A549 treated with DMSO at 1 μM for 4 hours (cell line): ENCODE data around the gene PLET1. TPM values are rescaled to one million over a fixed set of nuclear protein-coding genes. Genes with fewer than 3 reads are reported as not detected.

Experiments
- total RNA-seq: library from RNA; stranded (reverse); fragments of 200-300 nt; extraction: Qiagen RNA extraction; gene quantifications from 5 replicates; pipeline ENCODE4 v1.2.3, GENCODE V29; 2022; ENCODE audit warnings: low read depth

Gene PLET1, protein sequence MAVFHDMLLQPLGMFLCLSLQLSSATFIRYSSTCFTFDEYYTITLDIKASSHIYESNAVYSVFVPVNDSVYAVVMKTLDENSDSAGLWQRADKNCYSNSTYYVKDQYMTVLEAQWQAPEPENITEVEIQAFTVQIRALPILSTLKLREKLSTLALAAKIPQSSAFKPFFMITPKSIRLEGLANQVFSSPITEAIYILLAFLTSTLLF
- not detected in 5 replicates for total RNA-seq

DNA sequence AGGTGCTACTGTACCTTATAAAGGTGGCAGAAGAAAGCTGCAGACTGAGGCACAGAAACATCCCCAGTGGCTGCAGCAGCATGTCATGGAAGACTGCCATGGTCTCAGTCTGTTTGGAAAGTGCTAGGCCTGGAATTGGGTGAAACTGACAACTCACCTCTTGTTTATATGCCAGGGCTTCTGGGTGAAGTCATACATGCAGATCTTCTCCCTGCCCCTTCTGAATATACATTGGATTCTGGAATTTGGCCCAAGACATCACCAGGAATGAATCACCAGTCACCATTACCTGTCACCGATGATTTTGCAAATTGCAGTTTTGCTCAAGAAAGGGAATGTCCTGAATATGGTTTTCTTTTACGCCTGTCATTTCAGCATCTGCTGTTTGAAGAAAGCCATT, at the start of gene PLET1:
Gene PLET1, minus strand, starts transcription at position 371 of the 400 bp plus-strand sequence. Its CDS starts 271 bp downstream, at position 100.

DNA sequence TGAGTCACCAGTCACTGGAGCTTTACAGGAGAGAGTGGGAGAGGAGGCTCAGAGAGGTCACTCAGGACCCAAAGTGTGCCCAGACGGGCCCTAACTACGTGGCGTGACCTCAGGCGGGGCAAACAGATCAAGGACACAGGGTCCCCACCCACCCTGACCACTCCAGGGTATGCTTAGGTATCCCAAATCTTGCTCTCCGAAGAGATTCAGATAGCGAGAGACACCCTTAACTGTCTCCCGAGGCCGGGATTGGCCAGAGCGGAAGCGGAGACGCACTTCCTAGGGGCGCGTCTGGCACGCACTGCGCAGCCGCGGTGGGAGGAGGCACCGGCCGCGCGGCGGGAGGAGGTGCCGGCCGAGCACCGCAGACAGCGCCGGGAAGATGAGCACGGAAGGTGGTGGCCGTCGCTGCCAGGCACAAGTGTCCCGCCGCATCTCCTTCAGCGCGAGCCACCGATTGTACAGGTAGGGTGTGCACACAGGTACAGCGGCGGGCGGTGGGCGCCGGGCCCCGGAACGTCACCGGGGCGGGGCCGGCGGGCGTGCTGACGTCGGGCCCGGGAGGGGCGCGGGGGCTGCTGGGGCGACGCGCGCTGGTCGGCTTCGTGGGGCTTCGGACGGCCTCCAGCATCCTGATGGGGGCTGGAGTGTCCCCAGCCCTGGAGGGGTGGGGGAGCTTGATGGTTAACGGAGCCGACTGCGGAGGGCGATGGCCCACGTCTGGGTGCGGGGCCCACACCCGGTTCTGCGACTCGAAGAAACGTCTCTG, 34.4 kb downstream of the PLET1 start, which contains the start of gene PTS:
Gene PTS, plus strand, starts transcription at position 367 of the 769 bp plus-strand sequence. Its CDS starts 16 bp downstream, at position 383.

Other genes starting within 250 kb of the PLET1 start
- 26.7 to 32.3 TPM (median 31.4 TPM) in 5 replicates for gene DLAT, start 235.5 kb downstream of the PLET1 start, total RNA-seq
- gene PIH1D2, start 186.8 kb downstream of the PLET1 start, total RNA-seq = 0.58 to 1.7 TPM (median 0.99 TPM) in 5 replicates
- 13.1 to 18.1 TPM (median 14.6 TPM) in 5 replicates for gene NKAPD1, start 186.6 kb downstream of the PLET1 start, total RNA-seq
- 67.6 to 72.3 TPM (median 69.6 TPM) in 5 replicates for gene TIMM8B, start 174.1 kb downstream of the PLET1 start, total RNA-seq
- 69.4 to 72.2 TPM (median 71.2 TPM) in 5 replicates for gene SDHD, start 174.0 kb downstream of the PLET1 start, total RNA-seq
- gene IL18, start 96.8 kb downstream of the PLET1 start, total RNA-seq = 79.1 to 106 TPM (median 98.4 TPM) in 5 replicates
- not detected in 5 replicates for gene TEX12, start 93.5 kb downstream of the PLET1 start, total RNA-seq
- gene BCO2, start 85.3 kb downstream of the PLET1 start, total RNA-seq = 0.70 to 1.0 TPM (median 0.93 TPM) in 5 replicates
- gene PTS, start 34.4 kb downstream of the PLET1 start, total RNA-seq = 27.4 to 33.6 TPM (median 32.2 TPM) in 5 replicates